DMS79 treated with DMSO at 0.1 percent for 48 hours (cell line): Measurements from ENCODE around the gene CHADL.

Experiments
- DNase-seq: peaks from one replicate; lab custom pipeline; 2025; lab: John Stamatoyannopoulos, UW

Gene CHADL

GRCh38 chr22:41229730-41230400 lies 10.9 kb downstream of the CHADL start:
- no peak for DNase-seq

- no peak for DNase-seq
These were observed 11.5 kb downstream of the CHADL start for GRCh38 chr22:41229215-41229614.

GRCh38 chr22:41226723-41227655 lies 13.7 kb downstream of the CHADL start:
- no peak for DNase-seq

- DNase-seq: no peak
These were observed 17.2 kb downstream of the CHADL start for GRCh38 chr22:41223535-41223934.

- no peak for DNase-seq
These were observed 17.8 kb downstream of the CHADL start for GRCh38 chr22:41222846-41223507.

- peak; percentile 60 for DNase-seq
These were observed 23.1 kb downstream of the CHADL start for GRCh38 chr22:41217553-41218157.

DNA sequence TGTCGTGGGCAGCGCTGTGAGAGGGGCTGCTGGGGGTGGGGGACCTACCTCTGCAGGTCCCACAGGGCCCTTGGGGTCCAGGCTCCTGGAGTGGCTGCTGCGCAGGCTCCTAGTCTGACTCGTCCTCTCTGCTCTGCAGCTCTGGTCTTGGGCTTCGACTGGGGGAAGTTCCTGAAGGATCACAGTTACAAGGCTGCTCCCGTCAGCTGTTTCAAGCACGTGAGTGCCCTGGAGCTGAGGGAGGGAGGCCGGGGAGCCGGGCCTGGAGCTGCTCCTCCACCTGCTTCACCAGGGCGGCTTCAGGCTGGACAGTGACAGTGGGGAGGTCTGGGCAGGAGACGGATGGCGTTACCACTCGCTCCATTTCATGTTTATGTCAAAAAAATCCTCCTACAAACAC lies 23.7 kb downstream of the CHADL start:
- peak; percentile 60 for DNase-seq

- no peak for DNase-seq
These were observed 24.8 kb downstream of the CHADL start for GRCh38 chr22:41215926-41216325.

DNA sequence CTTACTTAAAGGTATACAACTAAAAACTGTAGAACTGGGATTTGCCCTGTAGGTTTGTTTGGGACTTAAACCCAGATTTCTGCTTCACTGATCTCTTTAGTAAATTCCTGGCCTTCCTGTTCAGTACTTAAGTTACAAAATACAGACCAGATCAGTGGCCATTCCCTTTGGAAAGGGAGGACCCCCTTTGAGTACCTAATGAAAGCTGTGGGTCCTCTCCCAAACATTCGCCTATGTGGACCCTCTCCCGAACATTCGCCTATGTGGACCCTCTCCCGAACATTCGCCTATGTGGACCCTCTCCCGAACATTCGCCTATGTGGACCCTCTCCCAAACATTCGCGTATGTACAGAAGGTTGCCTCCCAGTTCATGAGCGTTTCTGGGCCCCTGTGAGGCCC lies 25.3 kb downstream of the CHADL start:
- no peak for DNase-seq

DNA sequence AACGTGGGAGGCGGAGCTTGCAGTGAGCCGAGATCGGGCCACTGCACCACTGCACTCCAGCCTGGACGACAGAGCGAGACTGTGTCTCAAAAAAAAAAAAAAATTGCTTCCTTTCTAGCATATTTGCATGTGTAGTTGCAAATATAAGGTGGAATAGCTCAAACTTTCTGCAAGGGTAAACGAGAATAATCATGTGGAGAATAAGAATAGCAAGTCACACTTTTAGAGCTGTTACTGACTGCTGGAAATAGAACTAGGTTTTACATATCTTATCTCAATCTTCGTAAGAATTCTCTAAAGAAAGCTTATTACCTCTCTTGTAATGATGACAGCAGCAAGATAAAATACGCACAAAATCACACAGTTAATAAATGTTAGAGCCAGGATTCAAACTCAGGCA lies 34.0 kb downstream of the CHADL start:
- DNase-seq: no peak

- DNase-seq: peak; percentile 87
These were observed 35.5 kb downstream of the CHADL start, which contains the start of gene L3MBTL2 for GRCh38 chr22:41204992-41205900. Gene L3MBTL2 (plus strand): TSS chr22:41205312. CDS start chr22:41205363, 51 bp downstream.

GRCh38 chr22:41204066-41204465 lies 36.7 kb downstream of the CHADL start:
- DNase-seq: no peak

DNA sequence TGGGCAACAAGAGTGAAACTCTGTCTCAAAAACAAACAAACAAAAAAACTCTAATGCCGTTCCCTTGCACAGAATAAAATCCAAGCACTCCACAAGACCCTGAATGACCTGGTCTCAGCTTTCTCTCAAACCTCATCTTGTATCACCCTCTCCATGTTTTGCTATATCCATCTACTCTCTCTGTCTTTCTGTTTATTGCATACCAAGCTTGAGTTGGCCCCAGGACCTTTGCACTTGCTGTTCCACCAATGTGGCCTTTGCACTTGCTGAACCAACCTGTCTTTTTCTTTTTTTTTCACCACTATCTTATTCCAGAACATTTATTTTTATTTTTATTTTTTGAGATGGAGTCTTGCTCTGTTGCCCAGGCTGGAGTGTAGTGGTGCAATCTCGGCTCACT lies 37.6 kb downstream of the CHADL start:
- no peak for DNase-seq

GRCh38 chr22:41201141-41201540 lies 39.6 kb downstream of the CHADL start:
- DNase-seq: no peak

- DNase-seq: peak; percentile 51
These were observed 42.6 kb downstream of the CHADL start for GRCh38 chr22:41198027-41198580.

DNA sequence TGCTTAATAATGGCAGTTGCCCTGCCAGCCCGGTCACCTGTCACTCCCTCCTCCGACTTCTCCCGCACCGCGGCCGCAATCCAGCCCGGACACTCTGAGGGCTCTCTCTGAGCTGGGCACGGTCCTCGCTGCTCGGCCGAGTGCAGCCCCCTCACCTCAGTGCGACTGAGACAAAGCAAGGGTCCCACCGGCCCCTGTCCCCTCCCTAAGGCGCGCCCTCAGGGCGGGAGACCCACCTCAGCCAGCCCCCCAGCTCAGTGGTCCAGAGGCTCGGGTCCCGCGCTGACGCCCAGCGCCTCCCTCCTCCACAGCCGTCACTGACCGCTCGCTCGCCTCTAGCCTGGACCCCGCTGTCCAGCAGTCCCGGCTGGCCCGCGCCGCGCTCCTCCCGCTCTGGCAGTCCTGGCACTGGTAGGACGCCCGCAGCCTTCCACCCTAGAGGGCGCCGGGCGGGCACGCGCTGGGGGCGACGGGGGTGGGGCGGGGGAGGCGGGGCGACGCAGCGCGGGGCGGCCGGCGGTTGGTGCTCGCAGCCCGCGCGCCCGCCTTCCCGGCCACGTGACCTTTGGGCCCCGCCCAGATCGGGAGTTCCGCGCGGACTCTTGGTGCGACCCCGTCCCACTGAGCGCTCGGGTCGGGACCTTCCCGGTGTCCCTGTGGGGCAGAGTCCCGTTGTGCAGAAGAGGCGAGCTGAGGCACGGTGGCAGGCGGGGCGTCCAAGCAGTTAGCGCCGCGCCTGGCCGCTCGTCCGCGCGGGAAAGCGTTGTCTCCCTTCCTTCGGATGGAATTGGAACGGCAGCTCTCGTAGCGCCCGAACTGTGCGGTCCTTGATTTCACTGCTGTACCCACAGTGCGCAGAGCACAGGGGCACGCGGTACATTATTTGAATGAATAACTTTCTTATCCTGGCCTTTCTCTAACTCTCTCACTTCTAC lies 43.4 kb downstream of the CHADL start:
- DNase-seq: peak; percentile 33

- DNase-seq: no peak
These were observed 46.9 kb downstream of the CHADL start for GRCh38 chr22:41193829-41194228.

- DNase-seq: no peak
These were observed 49.3 kb downstream of the CHADL start for GRCh38 chr22:41191467-41191866.

DNA sequence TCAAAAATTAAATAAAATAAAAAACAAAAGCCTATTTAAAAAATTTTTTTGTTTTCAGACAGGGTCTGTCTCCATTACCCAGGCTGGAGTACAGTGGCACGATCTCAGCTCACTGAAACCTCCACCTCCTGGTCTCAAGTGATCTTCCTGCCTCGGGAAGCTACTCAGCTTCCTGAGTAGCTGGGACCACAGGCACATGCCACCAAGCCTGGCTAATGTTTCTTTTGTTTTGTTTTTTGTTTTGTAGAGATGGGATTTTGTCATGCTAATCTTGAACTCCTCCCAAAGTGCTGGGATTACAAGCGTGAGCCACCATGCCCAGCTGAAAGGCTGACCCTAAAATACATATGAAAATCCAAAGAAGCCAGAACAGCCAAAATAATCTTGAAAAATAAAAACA lies 56.1 kb downstream of the CHADL start:
- no peak for DNase-seq
